Stimulated activated CD8-positive, alpha-beta memory T cell treated with anti-CD3 and anti-CD28 coated beads, Interleukin-4, amount 100 ng/mL, for 4 hours (primary cell): ENCODE results near the gene GORASP1.

Source experiments
- DNase-seq, 2 donors: peaks; one replicate each; pipeline ENCODE4 v3.0.0-alpha.2; 2020; ENCODE audit warnings: low read depth in 2 of 2, low spot score in 1 of 2

GORASP1 gene

DNA sequence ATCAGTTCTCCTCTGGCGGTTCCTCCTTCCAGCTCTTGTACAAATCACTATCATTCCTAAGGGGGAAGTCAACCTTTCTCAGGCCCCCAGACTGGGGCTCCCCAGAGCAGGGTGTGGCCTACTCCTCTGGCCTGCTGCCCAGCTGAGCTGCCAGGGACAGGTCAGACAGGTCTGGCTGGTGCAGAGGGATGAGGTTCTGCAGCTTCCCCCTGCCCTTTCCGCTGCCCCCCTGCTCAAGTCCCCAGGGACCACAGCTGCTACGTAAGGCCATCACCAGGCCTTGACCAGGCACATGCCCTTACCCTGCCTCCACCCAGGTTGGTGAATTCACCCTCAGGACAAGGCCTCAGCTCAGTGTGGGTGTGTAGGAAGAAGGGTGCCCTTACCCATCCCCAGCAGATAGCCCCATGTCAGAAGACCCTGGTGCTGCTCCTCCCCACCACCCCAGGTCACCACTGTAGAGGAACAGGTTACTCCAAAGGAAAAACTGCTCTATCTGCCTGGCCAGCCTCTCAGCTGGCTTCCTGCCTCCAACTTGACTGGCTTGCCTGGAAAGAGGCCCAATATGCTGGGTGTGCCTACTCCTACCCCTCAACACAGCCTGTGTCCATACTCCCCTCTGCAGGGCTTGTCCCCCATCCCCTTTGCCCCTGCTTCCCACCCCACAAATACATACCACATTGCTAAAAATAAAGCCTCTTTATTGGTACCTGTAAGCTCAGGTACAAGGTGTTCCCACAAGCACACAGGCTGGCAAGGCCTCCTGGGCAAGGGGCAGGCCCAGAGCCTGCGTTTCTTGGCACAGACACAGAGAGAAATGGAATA, 34.0 kb upstream of the GORASP1 start:
- DNase-seq = no peak

DNA sequence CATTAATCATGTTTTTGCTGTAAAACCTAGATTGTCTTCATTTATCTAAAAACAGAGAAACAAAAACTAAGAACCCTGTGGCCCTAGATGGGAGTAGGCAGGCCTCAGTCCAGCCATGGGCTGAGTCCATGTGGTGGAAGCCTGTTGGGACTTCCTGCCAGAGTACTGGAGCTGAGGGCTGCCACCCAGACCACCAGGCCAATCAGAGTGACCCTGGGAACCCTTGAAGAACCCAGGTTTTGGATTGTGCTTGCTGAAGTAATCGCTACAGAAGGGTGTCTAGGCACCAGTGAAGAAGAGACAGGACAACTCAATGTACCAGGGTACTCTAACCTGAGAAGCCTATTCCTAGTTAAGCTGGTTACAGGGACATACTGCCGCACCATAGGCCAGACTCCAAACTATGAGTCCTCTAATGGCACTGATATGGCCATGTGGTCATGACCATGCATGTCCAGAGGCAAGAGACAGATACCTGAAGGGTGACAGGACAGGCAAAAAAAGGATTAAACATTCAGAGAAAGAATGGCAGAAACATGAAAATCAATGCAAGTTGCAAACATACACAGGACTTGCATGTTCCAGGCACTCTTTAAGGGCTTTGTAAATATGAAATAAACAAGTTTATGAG, 33.0 kb upstream of the GORASP1 start:
- no peak for DNase-seq

DNA sequence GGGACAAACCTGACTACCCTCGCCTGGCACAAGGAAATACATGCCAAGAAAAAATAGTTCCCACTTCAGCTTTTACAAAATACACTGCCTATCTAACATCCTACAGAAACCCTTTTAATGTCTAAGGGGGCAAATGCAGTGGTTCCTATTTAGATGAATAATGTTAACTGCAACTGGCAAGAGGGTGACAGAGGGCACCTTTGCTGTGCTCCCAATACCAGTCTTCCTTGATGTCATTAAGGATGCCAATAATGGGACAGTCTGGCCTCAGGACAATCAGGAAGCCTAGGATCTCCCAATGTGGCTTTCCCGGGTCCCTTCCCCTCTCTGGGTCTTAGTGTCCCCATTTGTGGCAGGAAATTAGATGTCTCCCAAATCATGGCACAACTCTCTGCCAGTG, 32.0 kb upstream of the GORASP1 start:
- no peak for DNase-seq

DNA sequence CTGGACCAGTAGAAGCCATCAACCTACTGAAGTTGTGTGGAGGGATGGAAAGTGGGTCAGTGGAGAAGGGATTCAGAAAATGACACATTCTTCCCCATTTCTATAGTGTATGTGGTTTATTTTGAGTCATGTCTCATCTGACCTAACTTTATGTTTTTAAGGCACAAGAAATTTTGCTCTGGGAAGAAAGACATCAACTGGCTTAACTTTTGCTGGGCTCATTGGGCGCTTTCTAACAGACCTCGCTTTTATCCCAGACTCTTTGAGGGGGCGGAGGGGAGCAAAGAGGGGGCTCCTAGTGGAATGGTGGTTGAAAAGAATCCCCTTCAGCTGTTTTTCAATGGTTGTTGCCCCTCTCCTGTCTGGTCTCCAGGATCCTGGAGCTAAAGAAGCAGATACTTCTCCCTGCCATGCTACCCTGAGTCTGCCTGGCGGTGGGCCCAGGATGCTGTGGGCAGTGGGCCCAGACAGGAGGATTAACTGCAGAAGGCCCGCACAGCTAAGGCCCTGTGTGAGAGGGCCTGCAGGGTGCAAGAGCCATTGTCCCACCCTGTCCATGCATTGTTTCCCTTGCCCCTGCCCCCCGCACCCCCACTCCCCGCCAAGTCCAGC, 31.5 kb upstream of the GORASP1 start:
- DNase-seq = no peak

DNA sequence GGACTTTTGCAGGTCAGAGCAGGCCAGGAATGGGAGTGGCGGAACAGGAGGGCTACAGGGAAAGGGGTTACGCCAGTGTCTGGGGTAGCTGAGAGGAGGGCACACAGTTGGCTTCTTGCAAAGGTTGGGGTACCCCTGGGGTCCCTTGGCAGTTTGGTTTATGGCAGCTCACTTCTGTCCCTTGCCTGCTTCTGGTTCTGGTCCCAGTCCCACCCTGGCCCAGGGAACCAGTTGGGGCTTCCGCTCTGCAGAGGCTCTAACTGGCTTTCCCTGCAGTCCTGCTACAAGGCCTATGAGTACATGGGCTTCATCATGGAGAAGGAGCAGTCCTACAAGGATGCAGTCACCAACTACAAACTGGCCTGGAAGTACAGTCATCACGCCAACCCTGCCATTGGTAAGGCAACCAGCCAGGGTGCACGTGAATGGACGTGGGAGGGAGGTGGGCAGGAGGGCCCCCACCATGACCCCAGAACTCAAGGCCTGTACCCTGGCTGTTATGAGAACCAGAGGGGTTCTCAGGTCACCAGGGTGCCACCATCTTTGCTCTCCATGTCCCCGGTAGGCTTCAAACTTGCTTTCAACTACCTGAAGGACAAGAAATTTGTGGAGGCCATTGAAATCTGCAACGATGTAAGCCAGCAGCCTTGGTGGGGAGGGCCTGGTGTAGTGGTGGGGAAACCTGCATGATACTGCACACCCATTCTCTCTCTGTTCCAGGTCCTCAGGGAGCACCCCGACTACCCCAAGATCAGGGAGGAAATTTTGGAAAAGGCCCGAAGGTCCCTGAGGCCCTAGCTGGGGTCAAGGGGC, 30.8 kb upstream of the GORASP1 start:
- no peak for DNase-seq

DNA sequence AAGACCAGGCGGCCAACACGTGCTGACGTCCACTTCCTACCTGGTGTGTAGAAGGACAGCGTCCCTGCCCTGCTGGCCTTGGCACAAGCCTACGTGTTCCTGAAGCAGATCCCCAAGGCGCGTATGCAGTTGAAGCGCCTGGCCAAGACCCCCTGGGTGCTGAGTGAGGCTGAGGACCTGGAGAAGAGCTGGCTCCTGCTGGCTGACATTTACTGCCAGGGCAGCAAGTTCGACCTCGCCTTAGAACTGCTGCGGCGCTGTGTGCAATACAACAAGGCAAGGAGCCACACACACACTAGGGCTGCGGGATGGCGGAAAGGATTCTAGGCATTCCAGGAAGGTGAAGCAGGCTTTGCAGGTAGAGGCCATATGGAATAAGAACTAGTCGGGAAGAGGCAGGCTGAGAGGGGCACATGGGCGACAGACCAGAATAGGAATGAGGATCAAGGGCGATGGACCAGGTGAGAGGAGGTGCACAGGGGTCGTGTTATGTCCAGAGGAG, 30.1 kb upstream of the GORASP1 start:
- no peak for DNase-seq

DNA sequence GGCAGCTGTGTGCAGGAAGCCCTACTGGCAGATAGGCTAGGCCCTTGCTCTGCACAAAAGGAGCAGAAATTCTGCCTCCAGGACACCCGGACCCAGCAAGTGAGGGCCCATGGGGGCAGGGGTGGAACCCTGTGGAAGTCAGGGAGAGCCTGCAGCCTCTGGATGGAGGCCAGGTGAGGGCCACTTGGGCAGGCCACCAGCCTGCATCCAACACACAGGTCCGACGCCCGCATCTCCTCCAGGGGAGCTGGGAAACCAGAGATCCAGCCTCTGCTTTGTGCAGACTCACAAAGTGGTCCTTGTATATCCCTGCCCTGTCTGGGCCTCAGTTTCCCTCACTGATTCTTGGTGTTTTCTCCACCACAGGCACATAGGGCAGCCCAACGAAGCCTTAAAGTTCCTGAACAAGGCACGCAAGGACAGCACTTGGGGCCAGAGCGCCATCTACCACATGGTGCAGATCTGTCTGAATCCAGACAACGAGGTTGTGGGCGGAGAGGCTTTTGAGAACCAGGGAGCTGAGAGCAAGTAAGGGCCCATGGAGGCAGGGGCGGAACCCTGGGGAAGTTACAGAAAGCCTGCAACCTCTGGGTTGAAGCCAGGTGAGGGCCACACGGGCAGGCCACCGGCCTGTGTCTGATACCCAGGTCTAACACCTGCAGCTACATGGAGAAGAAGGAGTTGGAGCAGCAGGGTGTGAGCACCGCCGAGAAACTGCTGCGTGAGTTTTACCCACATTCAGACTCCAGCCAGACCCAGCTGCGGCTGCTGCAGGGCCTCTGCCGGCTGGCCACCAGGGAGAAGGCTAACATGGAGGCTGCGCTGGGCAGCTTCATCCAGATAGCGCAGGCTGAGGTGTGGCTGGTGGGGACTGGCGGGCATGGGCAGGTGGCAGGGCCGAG, 29.4 kb upstream of the GORASP1 start:
- no peak for DNase-seq

DNA sequence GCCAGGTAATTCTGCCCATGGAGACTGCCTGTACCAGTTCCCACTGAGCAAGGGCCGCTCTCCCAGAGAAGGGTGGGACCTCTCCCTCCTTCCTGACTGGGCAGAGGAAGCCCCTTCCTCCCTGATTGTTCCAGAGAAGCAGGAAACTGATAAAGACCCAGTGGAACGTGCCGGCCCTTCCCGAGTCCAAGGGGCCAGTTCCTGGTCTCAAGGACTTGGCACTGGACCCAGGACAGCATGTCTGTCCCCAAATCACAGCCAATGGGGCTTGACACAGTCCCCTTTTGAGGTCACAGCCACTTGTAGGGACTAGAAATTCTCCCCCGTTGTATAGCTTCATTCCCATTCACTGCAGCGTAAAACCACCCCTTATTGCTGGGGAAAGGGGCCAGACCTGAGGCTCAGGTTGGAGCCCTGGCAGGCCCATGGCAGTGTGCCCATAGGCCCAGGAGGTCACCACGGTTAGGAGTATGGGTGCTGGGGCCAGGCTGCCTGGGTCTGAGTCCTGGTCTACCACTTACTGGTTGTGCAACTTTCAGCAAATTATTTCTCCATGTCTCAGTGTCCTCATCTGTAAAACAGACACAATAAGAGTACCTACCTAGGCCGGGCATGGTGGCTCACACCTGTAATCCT, 27.9 kb upstream of the GORASP1 start:
- DNase-seq = no peak

DNA sequence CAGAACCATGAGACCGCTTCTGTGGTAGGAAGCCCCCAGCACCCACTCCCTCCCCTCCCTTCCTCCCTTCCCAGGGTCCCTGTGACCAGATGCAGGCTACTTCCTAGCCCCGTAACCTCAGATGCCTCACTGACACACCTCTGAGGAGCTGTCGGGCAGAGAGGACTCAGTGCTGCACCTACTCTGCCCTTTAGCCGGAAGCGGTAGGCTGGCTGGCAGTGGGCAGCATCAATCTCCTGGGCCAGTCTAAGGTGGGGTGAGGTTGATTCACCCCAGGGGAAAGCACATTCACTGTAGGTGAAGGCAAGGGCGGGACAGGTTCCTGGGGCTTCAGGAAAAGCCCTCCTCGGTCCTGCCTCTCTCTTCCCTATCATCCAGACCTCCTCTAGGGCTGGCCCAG, 26.9 kb upstream of the GORASP1 start:
- no peak for DNase-seq

DNA sequence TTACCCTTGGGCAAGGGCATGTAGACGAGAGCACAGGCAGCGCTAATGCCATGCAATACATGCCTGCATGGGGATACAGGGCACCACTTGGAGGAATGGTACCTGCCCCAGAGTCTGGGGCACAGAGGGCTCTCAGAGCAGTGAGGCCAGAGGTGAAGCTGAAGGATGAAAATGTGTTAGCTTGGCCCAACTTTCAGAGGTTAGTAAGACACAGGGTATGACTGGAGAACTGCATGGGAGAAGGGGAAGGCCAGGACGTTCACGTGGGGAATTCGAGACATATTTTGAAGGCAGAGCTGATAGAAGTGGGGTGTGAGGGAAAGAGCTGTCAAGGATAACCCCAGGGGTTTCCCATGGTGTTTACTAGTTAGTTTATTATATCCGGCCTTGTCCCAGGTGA, 26.4 kb upstream of the GORASP1 start:
- DNase-seq = no peak

DNA sequence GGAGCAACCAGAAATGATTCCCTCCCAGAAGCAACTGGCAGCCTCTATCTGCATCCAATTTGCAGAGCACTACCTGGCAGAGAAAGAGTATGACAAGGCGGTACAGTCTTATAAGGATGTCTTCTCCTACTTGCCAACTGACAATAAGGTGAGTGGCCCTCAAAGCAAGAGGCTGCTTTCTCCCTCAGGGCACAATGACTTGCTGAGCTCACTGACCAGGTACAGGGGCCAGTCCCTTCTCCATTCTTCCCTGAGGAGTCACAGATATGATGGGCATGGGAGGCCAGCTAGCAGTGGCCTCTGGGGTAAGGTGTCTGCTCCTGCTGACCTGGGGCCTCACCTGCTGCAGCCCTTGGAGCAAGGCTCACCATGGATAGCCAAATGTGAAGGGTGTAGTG, 25.7 kb upstream of the GORASP1 start:
- no peak for DNase-seq

DNA sequence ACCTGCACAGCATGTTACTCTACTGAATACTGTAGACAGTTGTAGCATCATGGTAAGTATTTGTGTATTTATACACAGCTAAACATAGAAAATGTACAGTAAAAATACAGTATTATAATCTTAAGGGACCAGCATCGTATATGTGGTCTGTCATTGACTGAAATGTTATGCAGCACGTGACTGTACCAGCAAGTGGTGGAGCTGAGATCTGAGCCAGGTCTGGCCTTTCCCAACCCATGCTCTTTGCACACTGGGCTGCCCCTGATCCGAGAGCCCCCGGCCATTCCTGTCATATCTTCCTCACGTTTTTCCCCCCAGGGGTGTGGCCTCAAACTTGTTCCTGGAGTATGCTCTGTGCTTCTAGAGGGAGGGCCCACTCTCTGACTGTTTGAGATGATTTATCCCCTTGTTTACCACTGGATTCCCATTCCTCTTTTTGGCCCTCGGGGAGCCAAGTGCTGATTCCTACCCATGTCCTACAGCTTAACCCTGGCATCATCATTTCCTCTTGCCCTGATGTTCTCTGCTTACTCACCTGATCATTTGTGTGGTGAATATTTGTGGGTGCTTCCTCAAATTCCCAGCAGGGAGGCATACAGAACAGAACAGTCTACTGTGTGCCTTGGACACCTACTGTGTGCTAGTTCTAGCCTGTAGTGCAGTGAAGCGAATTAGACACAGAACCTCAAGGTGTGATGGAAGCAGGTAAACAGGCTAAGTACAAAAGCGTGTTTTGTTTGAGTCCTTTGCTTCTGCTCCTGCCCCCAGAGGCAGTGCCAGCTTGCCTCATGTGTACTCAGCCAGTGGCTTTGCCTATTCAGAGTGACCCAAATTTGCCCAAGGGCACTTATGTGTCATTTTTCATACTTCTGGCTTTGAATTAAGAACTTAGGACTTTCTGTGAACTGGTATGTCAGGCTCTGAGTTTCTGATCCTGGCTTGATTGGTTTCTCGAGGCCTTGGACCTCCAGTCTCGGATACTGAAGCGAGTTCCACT, 25.0 kb upstream of the GORASP1 start:
- DNase-seq = no peak

DNA sequence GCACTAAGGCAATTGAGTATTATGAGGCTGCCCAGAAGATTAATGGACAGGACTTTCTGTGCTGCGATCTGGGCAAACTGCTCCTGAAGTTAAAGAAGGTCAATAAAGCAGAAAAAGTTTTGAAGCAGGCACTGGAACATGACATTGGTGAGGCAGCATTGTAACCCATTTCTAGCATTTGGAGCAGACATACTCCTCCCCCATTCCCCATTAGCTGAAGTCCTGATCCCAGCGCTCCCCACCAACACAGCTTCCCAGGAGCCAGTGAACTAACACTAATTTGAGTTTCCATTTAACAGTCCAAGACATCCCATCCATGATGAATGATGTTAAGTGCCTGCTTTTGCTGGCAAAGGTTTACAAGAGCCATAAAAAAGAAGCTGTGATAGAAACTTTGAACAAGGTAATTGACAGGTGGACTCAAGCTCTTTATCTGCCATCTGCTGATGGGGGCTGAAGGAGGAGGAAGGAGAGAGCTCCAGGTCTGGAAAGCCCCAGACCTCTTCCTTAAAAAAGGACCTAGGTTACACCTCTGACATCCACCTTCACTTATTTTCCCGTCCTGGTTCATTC, 23.4 kb upstream of the GORASP1 start:
- no peak for DNase-seq

DNA sequence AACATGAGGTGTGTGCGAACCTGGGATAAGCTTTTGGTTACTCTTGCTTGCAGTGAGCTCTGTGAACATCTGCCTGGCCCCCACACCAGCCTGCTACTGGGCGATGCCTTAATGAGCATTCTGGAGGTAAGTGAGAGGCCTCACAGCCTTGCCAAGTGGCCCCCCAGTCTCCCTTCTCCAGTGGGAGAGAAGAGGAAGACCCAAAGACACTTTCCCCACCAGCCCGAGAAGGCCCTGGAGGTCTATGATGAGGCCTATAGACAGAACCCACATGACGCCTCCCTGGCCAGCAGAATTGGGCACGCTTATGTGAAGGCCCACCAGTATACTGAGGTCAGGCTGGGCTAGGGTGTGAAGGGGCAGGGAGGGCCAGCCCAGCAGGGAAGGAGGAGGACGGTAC, 22.6 kb upstream of the GORASP1 start:
- DNase-seq = no peak

DNA sequence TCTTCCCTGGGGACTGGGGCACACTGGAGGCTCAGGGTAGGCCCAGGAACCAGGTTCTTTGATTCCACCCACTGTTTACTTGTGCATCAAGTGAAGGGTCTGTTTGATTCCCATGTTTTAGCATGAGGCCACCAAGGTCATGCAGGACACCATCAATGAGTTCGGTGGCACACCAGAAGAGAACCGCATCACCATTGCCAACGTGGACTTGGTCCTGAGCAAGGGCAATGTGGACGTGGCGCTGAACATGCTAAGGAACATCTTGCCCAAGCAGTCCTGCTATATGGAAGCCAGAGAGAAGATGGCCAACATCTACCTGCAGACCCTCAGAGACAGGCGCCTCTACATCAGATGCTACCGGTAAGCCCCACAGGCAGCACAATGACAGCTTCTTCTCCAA, 21.5 kb upstream of the GORASP1 start:
- DNase-seq = no peak

DNA sequence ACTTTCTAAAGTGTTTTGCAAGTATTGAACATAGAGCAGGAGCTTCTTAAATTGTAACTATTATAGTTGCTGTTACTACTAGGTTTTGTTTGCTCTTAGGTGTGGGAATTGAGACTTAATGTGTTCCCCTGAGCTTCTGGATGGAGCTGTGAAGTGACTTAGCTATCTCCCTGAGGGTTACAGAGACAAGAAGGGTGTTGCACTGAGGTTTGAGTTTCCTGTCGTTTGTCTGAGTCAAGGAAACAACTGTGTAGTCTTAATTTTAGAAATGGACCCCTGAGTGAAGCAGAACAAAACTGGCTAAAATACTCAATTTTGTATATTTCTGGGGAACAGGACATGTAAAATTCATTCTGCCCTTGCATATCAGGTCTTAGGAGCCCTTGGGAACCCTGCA, 20.5 kb upstream of the GORASP1 start:
- DNase-seq = no peak

DNA sequence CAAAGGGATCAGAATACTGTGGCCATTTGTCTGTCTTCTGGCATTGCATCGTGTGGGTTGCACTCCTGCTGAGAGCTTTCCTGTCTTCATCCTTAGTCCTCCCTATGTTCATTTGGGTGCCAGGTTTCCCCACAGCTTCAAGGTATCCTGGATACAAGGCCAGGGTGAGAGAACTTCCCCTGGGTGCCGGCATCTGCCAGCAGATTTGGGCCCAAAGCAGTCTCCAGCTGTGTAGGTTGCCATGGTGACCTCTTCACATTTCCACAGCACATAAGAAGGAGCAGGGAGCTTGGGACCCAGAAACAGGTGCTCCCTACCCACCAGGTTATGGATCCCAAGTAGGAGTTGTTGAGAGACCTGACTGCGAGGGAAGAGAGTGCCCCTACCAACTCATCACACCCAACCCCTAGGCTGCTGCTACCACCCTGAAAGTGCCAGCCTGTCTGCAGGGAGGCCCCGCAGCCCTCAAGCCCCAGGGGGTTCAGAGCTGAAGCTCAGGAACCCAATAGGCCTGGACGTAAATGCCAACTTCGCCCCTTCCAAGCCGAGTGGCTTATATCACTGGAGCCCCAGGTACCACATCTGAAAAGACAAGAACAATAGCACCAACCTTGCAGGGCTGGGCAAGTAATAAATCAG, 20.0 kb upstream of the GORASP1 start:
- DNase-seq = no peak

DNA sequence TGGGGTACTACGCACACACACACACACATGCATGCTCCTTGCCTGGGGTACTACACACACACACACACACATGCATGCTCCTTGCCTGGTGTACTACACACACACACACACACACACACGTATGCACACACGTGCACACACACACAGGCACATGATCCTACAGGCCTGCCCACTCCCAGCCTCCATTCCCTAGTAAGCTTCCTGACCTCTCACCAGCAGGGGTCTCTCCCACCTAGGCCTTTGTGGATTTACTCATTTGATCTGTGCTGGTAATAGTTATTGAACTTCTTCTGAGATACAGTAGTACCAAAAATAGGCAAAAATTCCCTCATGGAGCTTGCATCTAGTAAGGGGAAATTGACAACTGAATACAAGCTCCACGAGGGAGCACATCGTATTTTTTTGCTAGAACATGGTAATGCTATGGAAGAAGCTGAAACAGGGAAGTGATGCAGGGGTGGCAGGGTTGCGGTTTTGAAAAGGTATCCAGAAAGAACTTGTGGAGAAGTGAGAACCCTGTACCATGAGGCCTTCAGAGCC, 19.2 kb upstream of the GORASP1 start:
- DNase-seq = no peak
